PC-9 (cell line): Measurements from ENCODE around the gene TECTB. TPM values are rescaled to one million over a fixed set of nuclear protein-coding genes. Genes with fewer than 3 reads are reported as not detected.

Source experiments
- BruUV-seq: library from RNA; stranded (reverse); fragments of 400-500 nt; replicated peaks from 2 replicates; lab custom pipeline; 2021; lab: Mats Ljungman, UMichigan
- CTCF ChIA-PET: fragments of 300-600 bp; sonication (Branson Sonifier 250); formaldehyde crosslinking; loops from one replicate; lab custom pipeline; 2022; ENCODE audit warnings: antibody characterized with exemption; lab: Charles Lee
- POLR2A ChIA-PET: fragments of 300-600 bp; sonication (Branson Sonifier 250); formaldehyde crosslinking; loops from one replicate; lab custom pipeline; 2022; ENCODE audit warnings: antibody characterized with exemption; ENCODE audit not compliant: unreplicated experiment; lab: Charles Lee
- DNase-seq, 2 experiments: peaks; one replicate each; pipeline versions ENCODE4 v3.0.0 to v3.0.0-alpha.2; 2015 to 2022; ENCODE audit warnings: mixed read lengths in 1 of 2
- H2AFZ ChIP-seq: fragments of 200-600 bp; sonication (generic); 2 replicates; pipeline ENCODE4 v1.8.1; 2017; ENCODE audit warnings: antibody characterized with exemption
- H3F3A ChIP-seq: fragments of 200-600 bp; sonication (generic); 2 replicates; pipeline ENCODE4 v1.8.1; 2017; ENCODE audit warnings: antibody characterized with exemption, mild to moderate bottlenecking, low read depth; ENCODE audit not compliant: insufficient read depth
- H3K27ac ChIP-seq: fragments of 200-600 bp; sonication (generic); 2 replicates; pipeline ENCODE4 v1.6.1; 2016; ENCODE audit warnings: mixed run types
- H3K27me3 ChIP-seq: fragments of 200-600 bp; sonication (generic); 2 replicates; pipeline ENCODE4 v1.6.1; 2016; ENCODE audit warnings: low read depth, mixed run types; ENCODE audit not compliant: insufficient read depth
- H3K36me3 ChIP-seq: fragments of 200-600 bp; sonication (generic); 2 replicates; pipeline ENCODE4 v1.6.1; 2016; ENCODE audit warnings: low read depth, mixed run types
- H3K4me1 ChIP-seq: fragments of 200-600 bp; sonication (generic); replicated peaks from 2 replicates; pipeline ENCODE4 v1.6.1; 2016; ENCODE audit warnings: mixed run types; ENCODE audit not compliant: insufficient read depth
- H3K4me2 ChIP-seq: fragments of 200-600 bp; sonication (generic); 2 replicates; pipeline ENCODE4 v1.6.1; 2017; ENCODE audit warnings: mixed run types
- H3K4me3 ChIP-seq: fragments of 200-600 bp; sonication (generic); 2 replicates; pipeline ENCODE4 v1.6.1; 2016; ENCODE audit warnings: mixed run types
- H3K79me2 ChIP-seq: fragments of 200-600 bp; sonication (generic); 2 replicates; pipeline ENCODE4 v1.6.1; 2017; ENCODE audit warnings: low read depth, mixed run types
- H3K9me2 ChIP-seq: fragments of 200-600 bp; sonication (generic); 2 replicates; pipeline ENCODE4 v1.8.1; 2017; ENCODE audit warnings: mild to moderate bottlenecking; ENCODE audit not compliant: insufficient read depth
- H3K9me3 ChIP-seq: fragments of 200-600 bp; sonication (generic); 2 replicates; pipeline ENCODE4 v1.8.1; 2016; ENCODE audit warnings: low read depth; ENCODE audit not compliant: insufficient read depth
- H4K20me1 ChIP-seq: fragments of 200-600 bp; sonication (generic); 2 replicates; pipeline ENCODE4 v1.8.1; 2017; ENCODE audit not compliant: insufficient read depth
- CTCF ChIP-seq: fragments of 200-600 bp; sonication (generic); conservative IDR thresholded peaks from 2 replicates; pipeline ENCODE4 v1.6.1; 2017; ENCODE audit warnings: mixed run types, antibody characterized with exemption, mild to moderate bottlenecking, moderate library complexity
- EZH2 ChIP-seq: fragments of 200-600 bp; sonication (generic); IDR thresholded peaks from 2 replicates; pipeline ENCODE4 v1.8.0; 2017; ENCODE audit warnings: antibody characterized with exemption, low read depth
- intact Hi-C: fragments of 100-400 bp; cut with micrococcal nuclease; formaldehyde crosslinking; loops from one replicate; pipeline ENCODE4 v1.10.0; 2022; ENCODE audit not compliant: unreplicated experiment
- microRNA-seq: library from miRNA; unstranded; fragments of <30 nt; microRNA quantifications from one replicate; pipeline ENCODE4 v1.2.0, GENCODE V29; 2021; ENCODE audit warnings: borderline number of aligned reads, borderline replicate concordance
- total RNA-seq: library from RNA; stranded (reverse); gene quantifications from 2 replicates; pipeline ENCODE4 v1.2.3, GENCODE V29; 2021

Gene TECTB
- total RNA-seq, 1 experiment from 2014 or later: not detected

GRCh38 chr10:112352044-112352443 is 68.8 kb downstream of the TECTB start:
- Histone ChIP-seq H3K4me1 (no peaks in the 10 kb centered on the region), H3K79me2 (no peaks in the 10 kb centered on the region), H3K27me3 (no peaks in the 10 kb centered on the region), H4K20me1 (no peaks in the 10 kb centered on the region), H3K9me3 (no peaks in the 10 kb centered on the region), H3K9me2 (no peaks in the 10 kb centered on the region), H3K27ac (no peak overlapping the region), H3K4me3 (no peak overlapping the region), H3K36me3 (no peaks in the 10 kb centered on the region), H2AFZ (no peak overlapping the region), H3F3A (no peaks in the 10 kb centered on the region), H3K4me2 (no peak overlapping the region)
- ChIA-PET POLR2A (no interaction called here), CTCF (no interaction called here)
- TF ChIP-seq EZH2: no peak
- no peak for TF ChIP-seq CTCF
- DNase-seq: no peak
- intact Hi-C loops: no loop called here
- no TSS peak for BruUV-seq

GRCh38 chr10:112353046-112353445 is 69.8 kb downstream of the TECTB start:
- no peak overlapping the region for H2AFZ ChIP-seq
- POLR2A ChIA-PET: no interaction called here
- intact Hi-C loops: no loop called here
- H3K79me2 ChIP-seq: no peaks in the 10 kb centered on the region
- no peaks in the 10 kb centered on the region for H3K9me2 ChIP-seq
- no peaks in the 10 kb centered on the region for H3K9me3 ChIP-seq
- no peak overlapping the region for H3K4me2 ChIP-seq
- no peaks in the 10 kb centered on the region for H3K4me1 ChIP-seq
- no peak for DNase-seq
- no peak overlapping the region for H3K27ac ChIP-seq
- no peak overlapping the region for H3K4me3 ChIP-seq
- CTCF ChIA-PET: no interaction called here
- H4K20me1 ChIP-seq: no peaks in the 10 kb centered on the region
- H3K36me3 ChIP-seq: no peaks in the 10 kb centered on the region
- no peak for TF ChIP-seq CTCF
- TF ChIP-seq EZH2: no peak
- H3K27me3 ChIP-seq: no peaks in the 10 kb centered on the region
- H3F3A ChIP-seq: no peaks in the 10 kb centered on the region
- BruUV-seq: no TSS peak

Small RNAs within 50 kb of the gene (microRNA-seq; reads per million reads assigned to microRNA genes)
- not detected for gene MIR6715A
- not detected for gene MIR6715B

Other genes with a start within 250 kb of the TECTB start
- gene GPAM, start 99.6 kb upstream of the TECTB start, total RNA-seq: 2.1 and 4.2 TPM in 2 replicates
- gene ACSL5, start 90.7 kb downstream of the TECTB start, total RNA-seq: 11.7 and 21.4 TPM in 2 replicates
- 14.0 and 24.2 TPM in 2 replicates for gene ZDHHC6, start 163.5 kb downstream of the TECTB start, total RNA-seq
- gene VTI1A, start 163.8 kb downstream of the TECTB start, total RNA-seq: 18.1 and 18.3 TPM in 2 replicates